Thymus (tissue), 11 donors: ENCODE measurements around the gene CSF3R. TPM values are rescaled to one million over a fixed set of nuclear protein-coding genes. Genes with fewer than 3 reads are reported as not detected.
A peak's percentile ranks its signal among the peaks of the same experiment; 100 is the strongest.

Experiments used
- DNase-seq, 9 donors: peaks; one replicate each; pipeline ENCODE4 v3.0.0-alpha.2; 2013; ENCODE audit warnings: low spot score in 9 of 9, low read depth in 6 of 9, missing footprints in 1 of 9
- H3K27ac ChIP-seq, 2 donors: one replicate each; pipeline ENCODE4 v1.5.1; 2013; ENCODE audit warnings: control low read depth in 1 of 2, low read depth in 1 of 2, low read length in 1 of 2, mild to moderate bottlenecking in 1 of 2, moderate library complexity in 1 of 2
- H3K27me3 ChIP-seq, 2 donors: one replicate each; pipeline ENCODE4 v1.5.1; 2013; ENCODE audit warnings: low read length in 1 of 2; ENCODE audit not compliant: control insufficient read depth in 2 of 2, insufficient read depth in 1 of 2
- H3K36me3 ChIP-seq, 2 donors: one replicate each; pipeline ENCODE4 v1.5.1; 2013; ENCODE audit warnings: low read length in 1 of 2, mild to moderate bottlenecking in 1 of 2, moderate library complexity in 1 of 2; ENCODE audit not compliant: control insufficient read depth in 2 of 2, insufficient read depth in 2 of 2
- H3K4me1 ChIP-seq, 2 donors: one replicate each; pipeline ENCODE4 v1.5.1; 2013; ENCODE audit warnings: low read length in 2 of 2; ENCODE audit not compliant: control insufficient read depth in 2 of 2, insufficient read depth in 2 of 2
- H3K4me3 ChIP-seq, 2 donors: one replicate each; pipeline ENCODE4 v1.5.1; 2013; ENCODE audit warnings: low read length in 2 of 2, control low read depth in 1 of 2, mild to moderate bottlenecking in 1 of 2
- H3K9me3 ChIP-seq, 2 donors: one replicate each; pipeline ENCODE4 v1.5.1; 2013; ENCODE audit warnings: low read length in 1 of 2, mild to moderate bottlenecking in 1 of 2; ENCODE audit not compliant: control insufficient read depth in 2 of 2, insufficient read depth in 1 of 2
- WGBS: extraction: QIAGEN DNeasy Blood & Tissue Kit; methylation state at CpG from one replicate; pipeline ENCODE4 v1.1.7; 2013; 5-methylcytosine and 5-hydroxymethylcytosine counted together
- polyA plus RNA-seq: library from polyadenylated mRNA; stranded (reverse); fragments of 200-250 nt; gene quantifications from one replicate; pipeline ENCODE4 v1.2.3, GENCODE V29; 2013
- total RNA-seq: library from RNA; stranded (reverse); fragments of 120-200 nt; gene quantifications from one replicate; pipeline ENCODE4 v1.2.4, GENCODE V29; 2013
- donor health status: healthy.

Gene CSF3R
- total and polyA plus RNA-seq, 2 donors, result 3.7 to 8.6 TPM

- Histone ChIP-seq H3K9me3 (no peaks in the 10 kb centered on the region), H3K4me3 (no peak overlapping the region), H3K27me3 (no peaks in the 10 kb centered on the region), H3K4me1 (no peaks in the 10 kb centered on the region), H3K27ac (no peak overlapping the region), H3K36me3 (no peaks in the 10 kb centered on the region)
- no peak for DNase-seq
- 83% methylated on average over 16 of the region's 16 CpGs for WGBS
Measured at GRCh38 chr1:36523850-36524249, 41.1 kb upstream of the CSF3R start.

GRCh38 chr1:36523230-36523495, 40.5 kb upstream of the CSF3R start:
- no peak overlapping the region for H3K27ac ChIP-seq
- no peaks in the 10 kb centered on the region for H3K9me3 ChIP-seq
- no peaks in the 10 kb centered on the region for H3K36me3 ChIP-seq
- no peaks in the 10 kb centered on the region for H3K27me3 ChIP-seq
- WGBS, result 96% methylated on average over 4 of the region's 4 CpGs
- no peak overlapping the region for H3K4me3 ChIP-seq
- DNase-seq, result no peak
- H3K4me1 ChIP-seq, result no peaks in the 10 kb centered on the region

GRCh38 chr1:36522461-36523229, 39.9 kb upstream of the CSF3R start:
- WGBS, result 87% methylated on average over 12 of the region's 12 CpGs

GRCh38 chr1:36522021-36522420, 39.3 kb upstream of the CSF3R start:
- WGBS, result 94% methylated on average over 8 of the region's 8 CpGs
- Histone ChIP-seq H3K36me3 (no peaks in the 10 kb centered on the region), H3K4me3 (no peak overlapping the region), H3K9me3 (no peaks in the 10 kb centered on the region), H3K4me1 (no peaks in the 10 kb centered on the region), H3K27ac (no peak overlapping the region), H3K27me3 (no peaks in the 10 kb centered on the region)
- DNase-seq, result no peak

More at GRCh38 chr1:36522461-36523229, 39.9 kb upstream of the CSF3R start:
- no peak for DNase-seq
- H3K27ac ChIP-seq, result no peak overlapping the region
- H3K36me3 ChIP-seq, result no peaks in the 10 kb centered on the region
- no peak overlapping the region for H3K4me3 ChIP-seq
- H3K4me1 ChIP-seq, result no peaks in the 10 kb centered on the region
- H3K9me3 ChIP-seq, result no peaks in the 10 kb centered on the region
- H3K27me3 ChIP-seq, result no peaks in the 10 kb centered on the region

- Histone ChIP-seq H3K4me1 (no peaks in the 10 kb centered on the region), H3K27ac (no peak overlapping the region), H3K9me3 (no peaks in the 10 kb centered on the region), H3K27me3 (no peaks in the 10 kb centered on the region), H3K36me3 (no peaks in the 10 kb centered on the region), H3K4me3 (no peak overlapping the region)
- no peak for DNase-seq
- 96% methylated on average over 12 of the region's 12 CpGs for WGBS
Measured at GRCh38 chr1:36520771-36521420, 38.2 kb upstream of the CSF3R start.

- no peak overlapping the region for H3K27ac ChIP-seq
- no peaks in the 10 kb centered on the region for H3K9me3 ChIP-seq
- H3K36me3 ChIP-seq, result no peaks in the 10 kb centered on the region
- no peak for DNase-seq
- H3K4me3 ChIP-seq, result no peak overlapping the region
- WGBS, result 89% methylated on average over 8 of the region's 8 CpGs
- no peaks in the 10 kb centered on the region for H3K27me3 ChIP-seq
- H3K4me1 ChIP-seq, result no peaks in the 10 kb centered on the region
Measured at GRCh38 chr1:36520056-36520455, 37.3 kb upstream of the CSF3R start.

GRCh38 chr1:36517011-36517771, 34.5 kb upstream of the CSF3R start:
- Histone ChIP-seq H3K9me3 (no peaks in the 10 kb centered on the region), H3K27me3 (no peaks in the 10 kb centered on the region), H3K36me3 (no peaks in the 10 kb centered on the region), H3K4me3 (no peak overlapping the region), H3K27ac (no peak overlapping the region), H3K4me1 (no peaks in the 10 kb centered on the region)
- WGBS, result 89% methylated on average over 16 of the region's 16 CpGs
- no peak for DNase-seq

GRCh38 chr1:36516372-36517010, 33.8 kb upstream of the CSF3R start:
- no peaks in the 10 kb centered on the region for H3K4me1 ChIP-seq
- 69% methylated on average over 10 of the region's 10 CpGs for WGBS
- no peak overlapping the region for H3K27ac ChIP-seq
- no peaks in the 10 kb centered on the region for H3K9me3 ChIP-seq
- no peak overlapping the region for H3K4me3 ChIP-seq
- peak; percentile 3 to 59 (median 19) for DNase-seq
- H3K36me3 ChIP-seq, result no peaks in the 10 kb centered on the region
- no peaks in the 10 kb centered on the region for H3K27me3 ChIP-seq
